ENCODE data around the gene CLCC1.

DNA sequence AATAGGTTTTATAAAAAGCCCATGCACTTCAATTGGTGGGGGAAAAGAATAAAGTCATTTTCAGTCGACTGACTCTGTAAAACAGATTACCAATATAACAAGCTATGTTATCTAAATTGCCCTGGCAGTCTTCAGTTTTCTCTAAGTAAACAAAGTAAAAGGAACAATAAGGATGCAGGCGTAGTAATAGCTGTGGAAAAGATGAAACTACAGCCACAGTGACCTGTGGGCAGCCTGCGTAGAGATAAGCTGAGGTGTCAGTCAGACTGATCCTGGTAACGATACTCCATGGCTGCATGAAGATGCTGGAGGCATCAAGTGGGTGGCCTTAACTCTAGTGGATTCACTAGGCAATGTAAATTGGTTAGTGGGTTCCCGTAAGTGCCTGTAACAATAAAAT is 29.3 kb downstream of the CLCC1 start:
- no peak for TF ChIP-seq POLR2A (IDR thresholded peaks at IDR 0.05)
- TF ChIP-seq, protein P1, sequence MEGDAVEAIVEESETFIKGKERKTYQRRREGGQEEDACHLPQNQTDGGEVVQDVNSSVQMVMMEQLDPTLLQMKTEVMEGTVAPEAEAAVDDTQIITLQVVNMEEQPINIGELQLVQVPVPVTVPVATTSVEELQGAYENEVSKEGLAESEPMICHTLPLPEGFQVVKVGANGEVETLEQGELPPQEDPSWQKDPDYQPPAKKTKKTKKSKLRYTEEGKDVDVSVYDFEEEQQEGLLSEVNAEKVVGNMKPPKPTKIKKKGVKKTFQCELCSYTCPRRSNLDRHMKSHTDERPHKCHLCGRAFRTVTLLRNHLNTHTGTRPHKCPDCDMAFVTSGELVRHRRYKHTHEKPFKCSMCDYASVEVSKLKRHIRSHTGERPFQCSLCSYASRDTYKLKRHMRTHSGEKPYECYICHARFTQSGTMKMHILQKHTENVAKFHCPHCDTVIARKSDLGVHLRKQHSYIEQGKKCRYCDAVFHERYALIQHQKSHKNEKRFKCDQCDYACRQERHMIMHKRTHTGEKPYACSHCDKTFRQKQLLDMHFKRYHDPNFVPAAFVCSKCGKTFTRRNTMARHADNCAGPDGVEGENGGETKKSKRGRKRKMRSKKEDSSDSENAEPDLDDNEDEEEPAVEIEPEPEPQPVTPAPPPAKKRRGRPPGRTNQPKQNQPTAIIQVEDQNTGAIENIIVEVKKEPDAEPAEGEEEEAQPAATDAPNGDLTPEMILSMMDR (IDR thresholded peaks at IDR 0.05) = no peak

All from esophagus squamous epithelium (tissue), 4 donors.